ENCODE measurements around the gene ACSF2. TPM values are rescaled to one million over a fixed set of nuclear protein-coding genes. Genes with fewer than 3 reads are reported as not detected.
"Not testable (repeated sequence)": the region's sequence is repeated elsewhere in the genome, so short reads cannot be mapped to it uniquely, and the experiment has no call there.

Gene ACSF2
- total and polyA plus RNA-seq, 2 donors from 2014 or later = 44.4 to 404 TPM

DNA sequence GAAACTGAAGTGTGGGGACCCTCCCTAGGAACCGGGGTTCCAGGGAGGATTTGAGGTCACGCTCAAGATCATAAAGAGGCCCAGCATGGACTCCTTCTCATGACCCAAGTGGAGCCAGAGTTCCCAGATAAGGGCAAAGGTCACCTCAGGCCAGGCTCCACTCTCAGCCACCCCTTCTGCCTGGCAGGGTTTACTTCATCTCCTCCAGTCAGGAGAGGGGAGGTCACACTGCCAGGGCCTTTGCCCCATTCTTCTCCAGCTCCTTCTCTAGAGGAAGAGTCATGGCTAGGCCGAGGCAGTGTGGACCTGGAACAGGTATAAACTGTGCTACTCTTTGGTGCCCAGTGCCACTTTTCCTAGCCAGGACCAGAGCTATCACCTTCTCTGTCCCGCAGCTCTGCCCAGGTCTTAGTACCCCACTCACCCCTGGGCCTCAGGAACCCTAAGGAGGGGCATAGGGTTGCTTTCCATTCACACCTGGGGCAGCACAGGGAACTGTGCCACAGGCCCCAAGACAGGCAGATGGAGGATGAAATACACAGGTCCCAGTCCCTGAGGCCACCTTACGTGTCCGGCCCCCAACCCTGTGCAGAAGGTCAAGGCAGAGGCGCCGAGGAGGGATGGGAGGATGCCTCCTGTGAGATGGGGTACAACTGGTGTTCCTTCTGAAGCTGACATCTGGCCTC lies 879 bp upstream of the ACSF2 start:
- FAIRE-seq = no peak

DNA sequence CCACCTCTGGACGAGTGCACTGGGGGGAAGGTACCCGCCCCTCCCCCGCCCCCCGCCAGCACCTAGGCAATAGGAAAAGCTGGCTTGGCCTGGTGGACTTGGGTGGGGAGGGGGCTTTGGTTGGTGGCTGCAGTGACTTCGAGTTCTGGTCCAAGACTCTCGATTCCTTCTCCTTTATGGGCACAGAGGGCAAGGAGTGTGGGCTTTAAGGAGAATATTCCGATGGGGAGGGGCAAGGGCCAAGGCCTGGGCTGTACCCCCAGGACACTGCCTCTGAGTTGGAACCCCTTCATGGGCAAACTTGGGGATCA lies 409 bp downstream of the ACSF2 start:
- H3K4me1 ChIP-seq (ENCODE audit: control insufficient read depth in 2 of 3, insufficient read depth in 2 of 3, low read depth in 1 of 3, low read length in 3 of 3) = peaks cover 6 to 23% (median 13%) of the 10 kb centered on the region in 3 donors
- peak overlapping the region; percentile 59 to 82 for H3K27ac ChIP-seq (ENCODE audit: low read depth in 2 of 2, low read length in 2 of 2)
- H3K4me3 ChIP-seq (ENCODE audit: low read length in 3 of 3) = peak overlapping the region; percentile 57 to 90 (median 77)
- no peak for FAIRE-seq
- DNase-seq = no peak
- H3K9ac ChIP-seq (ENCODE audit: low read length in 3 of 3) = peak overlapping the region; percentile 11 to 88 (median 83)
- no peaks in the 10 kb centered on the region for H3K9me3 ChIP-seq (ENCODE audit: control insufficient read depth in 2 of 3, insufficient read depth in 1 of 3, low read length in 3 of 3)
- TF ChIP-seq, protein P1, sequence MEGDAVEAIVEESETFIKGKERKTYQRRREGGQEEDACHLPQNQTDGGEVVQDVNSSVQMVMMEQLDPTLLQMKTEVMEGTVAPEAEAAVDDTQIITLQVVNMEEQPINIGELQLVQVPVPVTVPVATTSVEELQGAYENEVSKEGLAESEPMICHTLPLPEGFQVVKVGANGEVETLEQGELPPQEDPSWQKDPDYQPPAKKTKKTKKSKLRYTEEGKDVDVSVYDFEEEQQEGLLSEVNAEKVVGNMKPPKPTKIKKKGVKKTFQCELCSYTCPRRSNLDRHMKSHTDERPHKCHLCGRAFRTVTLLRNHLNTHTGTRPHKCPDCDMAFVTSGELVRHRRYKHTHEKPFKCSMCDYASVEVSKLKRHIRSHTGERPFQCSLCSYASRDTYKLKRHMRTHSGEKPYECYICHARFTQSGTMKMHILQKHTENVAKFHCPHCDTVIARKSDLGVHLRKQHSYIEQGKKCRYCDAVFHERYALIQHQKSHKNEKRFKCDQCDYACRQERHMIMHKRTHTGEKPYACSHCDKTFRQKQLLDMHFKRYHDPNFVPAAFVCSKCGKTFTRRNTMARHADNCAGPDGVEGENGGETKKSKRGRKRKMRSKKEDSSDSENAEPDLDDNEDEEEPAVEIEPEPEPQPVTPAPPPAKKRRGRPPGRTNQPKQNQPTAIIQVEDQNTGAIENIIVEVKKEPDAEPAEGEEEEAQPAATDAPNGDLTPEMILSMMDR (IDR thresholded peaks at IDR 0.05; ENCODE audit: borderline replicate concordance, extremely low read depth, insufficient read depth) = no peak
- no peaks in the 10 kb centered on the region for H3K27me3 ChIP-seq (ENCODE audit: control insufficient read depth, insufficient read depth, low read length)
- no peaks in the 10 kb centered on the region for H3K36me3 ChIP-seq (ENCODE audit: control insufficient read depth in 2 of 3, insufficient read depth in 3 of 3, low read length in 3 of 3)
- intact Hi-C loops (cut with DNase I) = no loop called here

More for the DNA sequence above, 879 bp upstream of the ACSF2 start:
- H3K36me3 ChIP-seq (ENCODE audit: control insufficient read depth in 2 of 3, insufficient read depth in 3 of 3, low read length in 3 of 3) = no peaks in the 10 kb centered on the region
- peak overlapping the region; percentile 59 to 80 for H3K27ac ChIP-seq (ENCODE audit: low read depth in 2 of 2, low read length in 2 of 2)
- intact Hi-C loops (cut with DNase I) = no loop called here
- TF ChIP-seq, protein P1 (IDR thresholded peaks at IDR 0.05; ENCODE audit: borderline replicate concordance, extremely low read depth, insufficient read depth) = no peak
- no peak for DNase-seq
- H3K4me3 ChIP-seq (ENCODE audit: low read length in 3 of 3) = peak overlapping the region in 2 of 3 donors; percentile 62 to 77
- H3K4me1 ChIP-seq (ENCODE audit: control insufficient read depth in 2 of 3, insufficient read depth in 2 of 3, low read depth in 1 of 3, low read length in 3 of 3) = peaks cover 0 to 23% (median 20%) of the 10 kb centered on the region in 3 donors
- H3K9ac ChIP-seq (ENCODE audit: low read length in 3 of 3) = peak overlapping the region in 2 of 3 donors; percentile 17 to 87
- no peaks in the 10 kb centered on the region for H3K9me3 ChIP-seq (ENCODE audit: control insufficient read depth in 2 of 3, insufficient read depth in 1 of 3, low read length in 3 of 3)
- H3K27me3 ChIP-seq (ENCODE audit: control insufficient read depth, insufficient read depth, low read length) = no peaks in the 10 kb centered on the region

DNA sequence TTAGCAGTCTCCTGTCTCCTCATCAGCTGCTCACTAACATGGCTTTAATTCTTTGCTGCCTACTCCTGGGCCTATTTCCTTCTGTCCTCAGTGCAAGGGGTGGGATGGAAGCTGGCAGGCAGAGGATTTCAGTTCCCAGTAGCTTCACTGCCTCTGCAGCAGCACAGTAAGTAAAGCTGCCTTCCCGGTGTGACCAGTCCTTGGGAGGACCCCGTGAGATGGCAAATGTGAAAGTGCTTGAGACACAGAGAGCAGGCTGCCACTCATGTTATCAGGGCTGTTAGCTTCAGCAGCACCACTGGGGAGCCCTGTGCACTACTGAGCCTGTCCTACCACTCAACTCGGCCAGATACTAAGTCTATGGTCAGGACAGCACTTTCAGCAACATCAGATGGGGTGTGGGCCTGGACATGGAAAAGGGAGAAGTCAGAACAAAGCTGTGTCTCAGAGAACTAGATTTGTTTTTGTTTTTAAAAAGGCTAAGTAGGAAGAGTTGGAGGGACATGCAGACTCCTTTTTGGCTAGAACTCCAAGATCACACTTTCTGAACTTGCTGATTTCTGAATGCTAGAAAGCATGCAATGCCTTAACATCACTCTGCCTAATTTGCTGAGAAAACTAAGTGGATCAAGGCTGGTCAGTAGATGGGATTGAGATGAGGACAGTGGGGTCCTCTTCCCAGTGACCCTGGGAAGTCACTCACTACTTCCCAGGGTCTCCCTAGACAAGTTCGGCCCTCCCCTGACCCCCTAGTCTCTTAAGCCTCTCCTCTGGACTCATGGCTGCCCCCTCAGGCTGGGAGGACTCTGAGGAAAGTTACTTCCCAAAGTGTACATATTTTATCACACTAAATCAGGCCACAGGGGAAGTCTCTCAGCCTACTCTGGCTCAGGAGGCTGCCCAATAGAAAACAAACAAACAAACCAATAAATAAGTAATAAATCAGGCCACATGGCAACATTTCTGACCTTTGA lies 1.1 kb downstream of the ACSF2 start:
- H3K27me3 ChIP-seq (ENCODE audit: control insufficient read depth, insufficient read depth, low read length) = no peaks in the 10 kb centered on the region
- TF ChIP-seq, protein P1 (IDR thresholded peaks at IDR 0.05; ENCODE audit: borderline replicate concordance, extremely low read depth, insufficient read depth) = no peak
- H3K27ac ChIP-seq (ENCODE audit: low read depth in 2 of 2, low read length in 2 of 2) = peak overlapping the region; percentile 59 to 82
- peak in 4 of 5 donors; percentile 46 to 66 (median 54) for DNase-seq
- FAIRE-seq = no peak
- H3K4me3 ChIP-seq (ENCODE audit: low read length in 3 of 3) = peak overlapping the region; percentile 57 to 90 (median 77)
- intact Hi-C loops (cut with DNase I) = no loop called here
- peaks cover 0 to under 1% (median 0%) of the 10 kb centered on the region in 3 donors for H3K36me3 ChIP-seq (ENCODE audit: control insufficient read depth in 2 of 3, insufficient read depth in 3 of 3, low read length in 3 of 3)
- H3K9me3 ChIP-seq (ENCODE audit: control insufficient read depth in 2 of 3, insufficient read depth in 1 of 3, low read length in 3 of 3) = no peaks in the 10 kb centered on the region
- H3K4me1 ChIP-seq (ENCODE audit: control insufficient read depth in 2 of 3, insufficient read depth in 2 of 3, low read depth in 1 of 3, low read length in 3 of 3) = peaks cover 6 to 23% (median 17%) of the 10 kb centered on the region in 3 donors
- H3K9ac ChIP-seq (ENCODE audit: low read length in 3 of 3) = peak overlapping the region; percentile 0 to 88 (median 83)

DNA sequence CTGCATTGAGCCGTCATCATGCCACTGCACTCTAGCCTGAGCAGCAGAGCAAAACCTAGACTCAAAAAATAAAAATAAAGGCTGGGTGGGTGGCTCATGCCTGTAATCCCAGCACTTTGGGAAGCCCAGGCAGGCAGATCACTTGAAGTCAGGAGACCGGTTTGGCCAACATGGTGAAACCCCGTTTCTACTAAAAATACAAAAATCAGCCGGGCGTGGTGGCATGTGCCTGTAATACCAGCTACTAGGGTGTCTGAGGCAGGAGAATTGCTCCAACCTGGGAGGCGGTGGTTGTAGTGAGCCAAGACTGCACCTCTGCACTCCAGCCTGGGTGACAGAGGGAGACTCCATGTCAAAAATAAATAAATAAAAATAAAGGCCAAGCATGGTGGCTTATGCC lies 2.1 kb downstream of the ACSF2 start:
- H3K9me3 ChIP-seq (ENCODE audit: control insufficient read depth in 2 of 3, insufficient read depth in 1 of 3, low read length in 3 of 3); intact Hi-C loops (cut with DNase I); H3K36me3 ChIP-seq (ENCODE audit: control insufficient read depth in 2 of 3, insufficient read depth in 3 of 3, low read length in 3 of 3); DNase-seq; FAIRE-seq; H3K27me3 ChIP-seq (ENCODE audit: control insufficient read depth, insufficient read depth, low read length): not testable (repeated sequence)
- Histone ChIP-seq H3K4me1 (ENCODE audit: control insufficient read depth in 2 of 3, insufficient read depth in 2 of 3, low read depth in 1 of 3, low read length in 3 of 3) (peaks cover 6 to 27% (median 25%) of the 10 kb centered on the region in 3 donors), H3K27ac (ENCODE audit: low read depth in 2 of 2, low read length in 2 of 2) (peak overlapping the region; percentile 59 to 68), H3K9ac (ENCODE audit: low read length in 3 of 3) (peak overlapping the region in 1 of 3 donors; percentile 83), H3K4me3 (ENCODE audit: low read length in 3 of 3) (peak overlapping the region in 2 of 3 donors; percentile 77 to 90)

Data from kidney (tissue), 14 donors.